RKO (cell line): ENCODE data around the gene PIK3R3.

Experiments used
- DNase-seq: peaks from one replicate; pipeline ENCODE4 v3.0.0-alpha.2; 2016; ENCODE audit warnings: low spot score

The PIK3R3 gene

DNA sequence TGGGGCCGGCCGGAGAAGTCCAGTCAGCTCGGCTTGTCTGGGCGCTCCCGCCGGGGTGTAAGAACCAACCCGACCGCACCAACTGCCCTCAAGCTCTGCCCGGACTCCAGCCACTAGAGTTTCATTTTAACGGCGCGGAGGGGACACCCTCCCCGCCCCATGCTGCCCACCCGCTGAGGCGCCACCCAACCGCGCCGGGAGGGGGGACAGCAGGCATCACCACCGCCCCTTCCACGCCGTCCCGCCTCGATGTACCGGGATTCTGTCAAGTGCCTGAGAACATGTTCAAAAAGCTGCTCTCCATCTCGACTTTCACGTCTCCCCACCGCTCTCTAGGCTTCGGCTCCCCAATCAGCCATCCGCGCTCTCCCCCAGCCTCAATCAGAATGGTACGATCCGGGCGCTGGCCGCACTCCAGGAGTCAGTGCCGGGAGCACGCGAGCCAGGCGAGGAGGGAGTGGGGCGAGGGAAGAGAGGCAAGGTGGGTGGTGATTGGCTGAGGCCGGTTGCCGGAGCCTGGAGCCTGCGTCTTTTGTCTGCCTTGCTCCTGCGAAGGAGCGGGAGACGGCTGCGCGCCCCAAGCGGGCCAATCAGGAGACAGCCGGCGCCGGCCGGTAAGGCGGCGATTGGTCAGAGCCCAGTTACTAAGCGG, at the start of gene PIK3R3:
PIK3R3 (minus strand) TSS at position 101 of the 652 bp plus-strand sequence. CDS start 677 bp downstream, outside the sequence.
- peak; percentile 98 for DNase-seq

DNA sequence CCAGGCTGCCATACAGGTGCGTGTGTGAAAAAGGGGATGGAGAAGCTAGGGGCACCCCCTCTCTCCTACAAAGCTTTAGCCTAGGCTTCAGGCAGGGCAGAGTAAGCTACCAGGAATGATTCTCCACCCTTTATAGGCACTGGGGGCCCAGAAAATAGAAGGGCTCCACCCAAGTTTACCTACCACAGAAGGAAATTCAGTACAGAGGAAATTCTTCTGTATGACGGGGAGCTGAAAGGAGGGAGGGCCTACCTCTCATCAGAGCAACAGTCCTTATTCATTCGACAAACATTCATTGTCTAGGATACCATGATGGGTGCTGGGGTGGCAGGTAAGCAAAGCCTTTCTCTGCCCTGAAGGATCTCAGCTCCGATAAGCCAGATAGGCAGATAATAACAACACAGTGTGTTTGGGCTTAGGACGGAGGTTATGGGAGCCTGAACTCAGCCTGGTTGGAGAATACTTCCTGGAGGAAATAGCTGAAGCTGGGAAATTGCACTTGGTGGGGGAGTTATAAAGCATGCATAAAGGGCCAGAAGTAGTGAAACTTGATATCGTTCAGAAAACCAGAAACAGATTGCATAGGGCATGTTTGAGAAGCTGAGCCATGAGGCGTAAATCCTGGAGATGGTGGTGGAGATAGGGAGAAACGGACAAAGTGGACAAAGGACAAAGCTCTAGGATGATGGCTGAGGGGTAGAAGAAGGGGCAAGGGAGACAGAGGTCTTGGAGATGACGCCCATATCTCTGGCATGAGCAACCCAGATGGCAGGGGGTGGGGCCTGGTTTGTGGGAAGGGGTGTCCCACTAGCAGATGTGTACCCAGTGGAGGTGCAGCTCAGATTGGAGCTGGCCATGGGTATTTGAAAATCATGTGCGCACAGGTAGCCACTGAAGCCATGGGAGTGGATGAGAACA, 49.2 kb upstream of the PIK3R3 start:
- DNase-seq = no peak

DNA sequence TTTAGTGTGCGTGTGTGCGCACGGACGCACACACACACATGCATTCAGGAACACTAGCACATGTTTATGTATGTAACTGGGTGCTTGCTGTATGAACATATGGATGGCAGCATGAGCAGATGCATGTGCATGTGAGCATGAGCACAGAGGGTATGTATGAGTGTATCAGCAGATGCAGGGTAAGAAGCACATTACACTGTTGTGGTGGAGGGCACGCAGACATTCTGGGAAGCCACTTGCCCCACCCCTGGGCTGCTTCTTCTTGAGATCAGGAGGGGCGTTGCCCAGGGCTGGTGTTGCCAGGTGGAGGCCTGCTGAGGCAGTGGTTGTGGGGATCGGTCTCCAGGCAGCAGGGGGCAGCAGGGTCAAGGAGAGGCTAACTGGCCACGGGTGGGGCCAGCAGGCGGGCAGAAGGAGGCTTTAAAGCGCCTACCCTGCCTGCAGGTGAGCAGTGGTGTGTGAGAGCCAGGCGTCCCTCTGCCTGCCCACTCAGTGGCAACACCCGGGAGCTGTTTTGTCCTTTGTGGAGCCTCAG, 47.7 kb upstream of the PIK3R3 start:
- no peak for DNase-seq

DNA sequence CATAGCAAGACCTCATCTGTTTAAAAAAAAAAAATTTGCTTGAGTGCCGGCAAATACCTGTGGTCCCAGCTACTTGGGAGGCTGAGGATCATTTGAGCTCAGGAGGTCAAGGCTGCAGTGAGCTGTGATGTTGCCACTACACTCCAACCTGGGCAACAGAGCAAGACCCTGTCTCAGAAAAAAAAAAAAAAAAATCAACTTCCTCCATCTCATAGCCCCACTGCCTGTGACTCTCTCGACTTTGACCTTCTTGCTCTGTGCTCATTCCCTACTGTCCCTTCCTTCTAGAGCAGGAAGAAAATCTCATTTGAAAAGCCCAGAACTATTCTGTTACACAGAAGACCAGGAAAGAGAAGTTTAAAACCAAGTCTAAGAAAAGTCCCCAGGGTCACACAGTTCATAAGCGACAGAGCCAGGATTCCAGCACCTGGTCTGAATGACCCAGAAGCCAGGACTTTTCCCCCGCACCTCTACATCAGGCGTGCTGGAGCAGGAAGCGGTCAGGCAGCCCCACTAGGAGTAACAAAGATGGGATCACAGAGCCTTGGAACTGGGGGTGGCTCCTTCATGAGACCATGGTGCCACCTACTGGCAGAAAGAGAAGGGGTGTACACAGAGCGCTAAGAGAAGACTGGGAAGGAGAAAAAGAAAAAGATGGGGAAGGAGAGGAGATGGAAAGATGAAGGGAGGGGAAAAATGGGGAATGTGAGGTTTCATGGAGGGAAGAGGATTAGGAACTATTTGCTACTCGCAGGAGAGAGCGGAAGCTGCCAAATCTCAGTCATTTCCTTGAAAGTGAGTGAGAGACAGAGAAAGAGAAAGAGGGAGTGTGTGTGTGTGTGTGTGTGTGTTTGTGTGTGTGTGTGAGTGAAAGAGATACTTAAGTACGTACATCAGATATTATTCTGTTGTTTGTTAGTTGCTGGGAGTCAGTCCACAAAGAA, 47.0 kb upstream of the PIK3R3 start:
- peak; percentile 88 for DNase-seq

DNA sequence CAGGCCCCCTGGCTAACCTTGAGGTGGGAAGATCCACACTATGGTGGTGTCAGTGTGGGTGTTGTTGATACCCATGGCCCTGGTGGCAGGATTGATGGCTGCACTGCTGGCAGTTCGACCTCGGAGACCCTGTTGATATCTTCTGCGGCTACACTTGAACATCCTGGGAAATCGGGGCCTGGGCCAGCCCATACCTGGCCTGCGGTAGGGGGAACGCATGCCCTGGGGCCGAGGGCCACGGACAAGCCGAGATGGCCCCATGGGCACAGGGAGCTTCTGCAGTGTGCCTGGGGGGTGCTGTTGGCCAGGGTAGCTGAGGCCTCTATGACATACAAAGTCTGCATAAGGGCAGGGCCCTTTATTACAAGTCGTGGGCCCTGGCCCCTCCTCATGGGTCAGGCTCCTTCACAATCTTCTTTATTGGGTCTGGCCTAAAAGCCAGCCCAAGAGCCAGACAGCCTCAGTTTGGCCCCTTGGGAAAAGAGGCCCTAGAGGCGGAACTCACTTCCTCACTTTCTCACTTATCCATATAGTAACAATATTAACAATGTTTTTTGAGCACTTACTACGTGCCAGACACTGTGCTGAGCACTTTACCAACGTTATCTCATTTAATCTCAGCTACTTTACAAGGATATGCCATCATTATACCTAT, 43.9 kb upstream of the PIK3R3 start, which contains the start of gene P3R3URF:
P3R3URF (minus strand) TSS at position 278 of the 655 bp plus-strand sequence; CDS start at position 261, 17 bp downstream.
- DNase-seq = no peak

DNA sequence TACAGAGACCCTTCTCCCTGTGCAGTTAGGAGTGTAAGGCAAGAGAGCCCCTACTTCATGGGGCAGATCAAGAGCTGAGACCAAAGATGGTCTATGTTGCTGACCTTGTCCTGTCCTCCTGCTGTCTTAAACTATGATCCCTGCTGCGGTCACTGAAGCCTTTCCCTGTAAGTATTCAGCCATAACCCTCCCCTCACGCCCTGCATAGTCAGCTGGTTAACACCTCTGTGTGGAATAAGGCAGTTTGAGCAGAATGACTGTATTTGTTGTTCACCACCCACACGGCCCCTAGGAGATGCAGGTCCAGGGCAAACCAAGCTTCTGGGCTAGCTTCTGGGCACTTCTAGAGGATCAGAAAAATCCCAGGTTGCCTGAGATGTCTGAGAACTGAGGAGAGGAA, 42.8 kb upstream of the PIK3R3 start:
- no peak for DNase-seq

DNA sequence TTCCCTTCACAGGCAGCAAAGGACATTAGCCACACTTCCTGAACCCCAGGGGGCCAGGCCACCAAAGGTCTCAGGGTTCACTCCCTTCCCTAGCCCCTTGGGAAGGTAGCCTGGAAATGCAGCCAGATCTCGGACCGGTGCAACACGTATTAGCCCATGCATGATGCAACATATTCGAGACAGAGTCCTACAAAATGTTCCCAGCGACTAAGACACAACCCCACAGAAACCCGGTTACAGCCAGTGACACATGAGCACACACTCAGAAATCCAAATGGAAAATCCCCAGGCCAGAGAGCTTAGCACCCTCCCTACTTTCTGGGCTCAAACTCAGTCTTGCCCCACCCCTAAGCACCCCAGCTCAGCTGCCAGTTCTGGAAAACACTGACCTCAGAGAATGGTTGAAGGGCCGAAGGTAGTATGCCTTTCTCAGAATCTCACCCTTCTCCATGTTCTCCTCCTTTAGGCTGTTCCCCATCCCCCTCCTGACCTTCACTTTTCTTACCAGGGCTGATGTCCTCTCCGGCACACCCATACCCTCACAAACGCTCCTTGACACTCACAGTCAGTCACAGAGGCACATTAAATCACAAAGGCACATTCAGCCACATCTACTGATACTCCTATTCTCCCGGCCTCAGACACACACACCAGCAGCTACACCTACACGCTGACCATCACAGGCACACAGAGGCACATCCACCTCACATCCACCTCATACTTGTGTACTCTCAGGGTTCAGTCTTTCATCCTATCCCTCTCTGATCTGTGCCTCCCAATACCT, 42.2 kb upstream of the PIK3R3 start, which contains the start of gene TSPAN1:
TSPAN1 (plus strand) TSS at position 640 of the 784 bp plus-strand sequence. CDS start 6,021 bp downstream, outside the sequence.
- no peak for DNase-seq

DNA sequence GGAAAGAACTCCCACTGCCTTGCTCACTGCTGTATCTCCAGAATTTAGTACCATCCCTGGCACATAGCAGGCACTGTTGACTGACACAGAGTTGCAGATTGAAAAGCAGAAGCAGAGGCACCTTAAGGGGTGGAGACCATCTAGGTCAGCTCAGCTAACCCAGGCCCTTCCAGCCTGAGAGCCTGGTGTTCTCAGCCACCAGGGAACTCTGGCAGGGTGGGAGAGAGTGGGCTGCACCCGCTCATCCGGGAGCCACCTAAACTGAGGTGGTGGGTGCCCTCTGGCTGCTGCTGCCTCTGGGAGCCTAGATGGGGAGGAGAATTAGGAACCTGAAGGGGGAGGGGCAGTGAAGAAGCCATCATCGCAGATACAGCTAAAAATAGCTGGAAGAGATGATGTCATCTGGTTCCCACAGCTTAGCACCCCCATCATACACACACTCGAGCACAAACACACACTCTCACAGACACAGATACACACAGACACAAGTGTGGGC, 41.0 kb upstream of the PIK3R3 start:
- DNase-seq = no peak

DNA sequence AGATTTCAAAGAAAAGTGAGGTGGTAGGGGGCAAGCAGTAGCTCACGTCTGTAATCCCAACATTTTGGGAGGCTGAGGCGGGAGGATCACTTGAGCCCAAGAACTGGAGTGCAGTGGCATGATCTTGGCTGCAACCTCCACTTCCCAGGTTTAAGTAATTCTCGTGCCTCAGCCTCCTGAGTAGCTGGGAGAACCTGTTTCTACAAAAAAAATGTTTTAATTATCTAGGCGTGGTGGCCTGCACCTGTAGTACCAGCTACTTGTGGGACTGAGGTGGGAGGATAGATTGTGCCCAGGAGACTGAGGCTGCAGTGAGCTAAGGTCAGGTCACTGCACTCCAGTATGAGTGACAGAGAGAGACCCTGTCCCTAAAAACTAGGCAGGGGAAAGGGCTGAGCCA, 39.9 kb upstream of the PIK3R3 start:
- no peak for DNase-seq

DNA sequence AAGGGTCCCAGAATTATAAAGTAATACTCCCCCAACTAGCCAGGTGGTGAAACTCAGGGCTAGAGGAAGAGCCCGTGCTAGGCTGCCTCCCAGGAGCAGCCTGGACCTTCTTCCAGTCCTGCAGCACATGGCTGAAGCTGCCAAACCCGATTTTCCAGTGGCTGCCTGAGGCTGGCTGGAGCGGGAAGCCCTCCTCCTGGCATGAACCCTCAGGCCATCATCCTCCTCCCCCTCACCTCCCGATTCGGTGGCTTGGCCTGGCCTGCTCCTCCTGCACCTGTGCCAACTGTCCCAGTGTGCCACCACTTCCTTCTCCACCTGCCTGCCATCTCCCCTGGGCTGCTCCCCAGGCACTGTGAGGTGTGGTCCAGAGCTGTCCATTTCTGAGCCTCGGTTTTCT, 39.4 kb upstream of the PIK3R3 start:
- DNase-seq = no peak

DNA sequence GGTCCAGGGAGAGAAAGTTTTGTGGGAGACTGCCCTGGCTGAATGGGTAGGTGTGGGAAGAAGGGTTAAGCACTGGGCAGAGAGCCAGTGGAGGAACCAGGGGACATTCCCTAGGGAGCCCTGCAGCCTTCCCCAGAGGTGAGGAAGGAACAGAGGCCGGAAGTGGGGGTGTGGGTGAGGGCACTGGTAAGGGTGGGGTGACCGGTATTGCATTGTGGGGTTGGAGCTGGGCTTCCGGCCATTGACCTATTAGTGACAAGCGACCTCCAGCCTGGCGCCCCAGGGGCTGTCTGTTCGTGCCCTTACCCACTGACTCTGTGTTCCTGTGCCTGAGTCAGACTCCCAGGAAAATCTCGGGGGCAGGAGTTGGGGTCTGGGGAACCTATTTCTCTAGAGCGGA, 38.9 kb upstream of the PIK3R3 start:
- no peak for DNase-seq

DNA sequence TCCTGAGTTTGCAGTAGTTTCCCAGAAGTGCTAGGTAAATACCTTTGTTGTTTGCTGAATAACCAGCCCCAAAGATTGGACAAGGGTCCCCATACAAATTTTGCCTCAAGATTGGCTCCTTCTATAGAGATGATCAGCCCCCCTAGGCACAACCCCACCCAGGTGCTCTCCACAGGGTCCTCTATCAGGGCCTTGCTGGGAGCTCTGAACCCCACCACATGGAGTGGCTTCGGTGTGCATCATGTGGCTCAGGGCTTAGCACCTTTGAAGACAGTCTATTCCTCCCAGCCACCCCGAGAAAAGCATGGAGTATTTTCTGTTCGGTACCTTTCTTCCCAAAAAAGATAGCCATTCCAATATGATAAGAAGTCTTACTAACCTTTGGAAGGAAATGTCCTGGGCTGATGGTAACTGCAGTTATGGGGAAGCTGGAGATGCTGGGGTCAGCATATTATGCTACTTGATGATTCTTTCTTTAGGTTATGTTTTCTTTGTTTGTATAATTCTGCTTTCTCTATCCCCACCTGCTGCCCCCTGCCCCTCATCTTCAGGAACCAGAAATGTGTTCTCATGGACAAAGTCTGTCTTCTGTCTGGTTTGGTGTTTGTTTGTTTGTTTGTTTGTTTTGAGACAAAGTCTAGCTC, 37.5 kb upstream of the PIK3R3 start:
- DNase-seq = no peak

DNA sequence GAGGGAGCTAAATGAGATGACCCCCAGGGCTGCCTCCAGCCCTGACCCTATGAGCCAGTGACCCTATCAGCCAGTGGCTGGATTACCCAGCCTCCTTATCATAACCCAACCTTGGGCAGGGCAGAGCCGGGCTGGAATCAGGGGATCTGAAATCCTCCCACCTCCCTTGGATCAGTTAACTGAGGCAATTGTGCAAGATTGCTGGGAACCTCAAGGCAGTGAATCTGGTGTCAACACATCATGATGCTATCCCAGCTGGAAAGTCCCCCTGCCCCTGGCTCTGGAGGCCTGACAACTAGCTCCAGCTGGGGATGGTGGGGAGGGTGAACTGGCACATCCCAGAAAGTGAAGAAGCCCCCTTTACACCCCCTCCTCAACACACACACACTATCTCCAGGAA, 36.0 kb upstream of the PIK3R3 start:
- DNase-seq = no peak

DNA sequence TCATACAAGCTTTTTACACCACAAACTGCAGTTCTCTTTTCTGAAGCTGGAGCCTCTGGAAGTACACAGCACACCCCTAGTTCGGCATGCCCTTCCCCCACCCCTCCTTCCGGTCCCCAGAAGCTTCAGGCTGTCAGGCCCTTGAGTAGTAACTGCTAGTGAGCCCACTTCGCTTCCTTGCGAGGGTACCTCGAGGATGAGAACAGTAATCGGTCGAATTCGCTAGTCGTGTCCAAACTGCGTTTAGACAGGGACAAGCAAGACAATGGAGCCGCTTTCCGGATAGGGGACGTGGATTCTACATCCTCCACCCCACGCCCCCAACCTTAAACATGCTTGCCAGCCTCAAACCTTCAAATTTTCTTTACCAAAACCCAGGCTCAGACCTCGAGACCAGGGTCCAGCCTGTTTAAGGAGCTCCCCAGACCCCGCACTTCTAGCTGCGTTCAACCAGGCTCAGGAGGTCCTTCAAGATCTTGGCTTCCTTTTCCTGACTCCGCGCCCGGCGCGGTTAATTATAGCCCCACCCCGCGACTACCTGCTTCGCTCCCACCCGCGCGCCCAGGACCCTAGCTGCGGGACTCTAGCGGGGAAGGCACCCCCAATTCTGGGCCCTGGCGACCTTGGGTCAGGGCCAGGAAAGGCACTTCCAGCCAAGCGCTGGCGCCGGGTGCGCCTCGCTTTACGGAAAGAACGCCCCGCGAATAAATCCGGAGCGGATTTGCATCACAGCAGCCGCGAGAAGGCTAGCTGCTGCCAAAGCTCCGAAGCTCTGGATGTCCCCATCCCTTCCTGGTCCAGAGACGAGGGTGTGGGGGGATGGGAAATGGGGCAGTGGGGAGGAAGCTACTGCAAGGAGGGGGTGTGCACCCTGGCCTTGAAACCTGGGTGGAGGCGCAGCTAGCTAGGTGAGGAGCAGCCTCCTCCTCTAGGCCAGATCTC, 34.4 kb upstream of the PIK3R3 start:
- DNase-seq = no peak

DNA sequence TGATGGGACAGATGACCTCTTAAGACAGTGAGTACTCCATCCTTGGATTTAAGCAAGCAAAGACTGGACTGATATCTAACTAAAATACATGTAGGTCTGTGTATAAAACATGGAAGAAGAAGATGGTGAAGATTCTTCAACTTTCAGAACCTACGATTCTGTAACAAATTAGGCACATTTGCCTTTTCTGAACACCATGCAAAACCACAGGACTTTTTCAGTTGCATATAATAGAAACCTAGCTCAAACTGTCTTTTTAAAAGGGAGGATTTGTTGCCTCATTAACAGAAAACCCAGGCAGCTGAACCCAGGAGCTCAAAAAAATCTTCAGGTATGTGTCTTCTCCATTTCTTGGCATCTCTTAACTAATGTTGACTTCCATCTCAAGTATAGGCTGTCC, 27.8 kb upstream of the PIK3R3 start:
- no peak for DNase-seq

DNA sequence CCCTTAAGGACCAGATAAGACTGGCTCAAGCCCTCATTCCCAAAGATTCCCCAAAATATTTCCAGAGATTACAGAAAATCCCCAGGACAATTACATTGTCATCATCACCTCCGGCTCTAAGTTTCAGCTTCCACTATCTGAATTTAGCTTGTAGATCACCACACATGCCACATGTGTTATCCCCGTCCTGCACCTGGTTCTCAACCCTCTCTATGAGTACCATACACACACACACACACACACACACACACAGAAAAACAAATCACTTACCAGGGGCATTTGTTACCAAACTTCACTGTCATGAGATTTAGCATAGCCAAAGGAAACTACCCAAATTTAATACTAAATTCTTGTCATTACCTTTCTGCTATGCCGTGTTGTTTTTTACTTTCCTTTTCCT, 27.1 kb upstream of the PIK3R3 start:
- DNase-seq = no peak

DNA sequence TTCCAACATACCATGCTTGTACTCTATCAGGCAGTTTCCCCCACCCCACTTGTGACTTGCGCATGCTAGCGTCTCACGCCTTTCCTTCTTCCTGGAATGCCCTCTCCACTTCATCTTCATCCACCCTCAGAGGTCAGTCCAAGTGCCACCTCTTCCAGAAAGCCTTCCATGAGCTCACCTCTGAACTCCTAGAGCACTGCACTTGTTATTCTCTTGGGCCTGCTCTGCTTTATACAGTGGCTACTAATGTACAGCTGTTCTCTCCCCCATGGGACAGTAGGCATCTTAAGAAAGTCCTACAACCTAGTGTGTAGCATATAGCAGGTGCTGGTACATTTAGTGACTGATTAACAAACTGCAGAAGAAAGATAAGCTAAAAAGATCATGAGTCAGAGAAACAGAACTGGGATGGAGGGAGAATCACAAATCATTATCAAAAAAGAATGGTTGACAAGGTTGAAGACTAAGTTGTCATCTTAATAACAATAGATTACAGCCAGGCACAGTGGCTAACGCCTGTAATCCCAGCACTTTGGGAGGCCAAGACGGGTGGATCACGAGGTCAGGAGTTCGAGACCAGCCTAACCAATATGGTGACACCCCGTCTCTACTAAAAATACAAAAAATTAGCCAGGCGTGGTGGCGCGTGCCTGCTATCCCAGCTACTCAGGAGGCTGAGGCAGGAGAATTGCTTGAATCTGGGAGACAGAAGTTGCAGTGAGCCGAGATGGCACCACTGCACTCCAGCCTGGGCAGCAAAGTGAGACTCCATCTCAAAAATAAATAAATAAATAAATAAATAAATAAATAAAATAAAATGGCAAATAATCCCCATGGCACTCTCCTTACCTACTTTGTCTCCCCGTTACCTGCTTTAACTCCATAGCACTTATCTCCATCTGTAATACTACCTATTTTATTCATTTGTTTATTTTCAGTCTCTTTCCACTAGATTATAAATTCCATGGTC, 26.2 kb upstream of the PIK3R3 start:
- no peak for DNase-seq
